Measurements from ENCODE around the gene CRACDL. TPM values are rescaled to one million over a fixed set of nuclear protein-coding genes. Genes with fewer than 3 reads are reported as not detected.

The CRACDL gene
- total RNA-seq, 4 donors from 2014 or later = 0.94 to 5.8 (median 1.8) TPM

GRCh38 chr2:98782570-98782969, 153.5 kb downstream of the CRACDL start:
- Histone ChIP-seq H3K27me3 (no peaks in the 10 kb centered on the region), H3K27ac (no peak overlapping the region), H3K9me3 (peaks cover 0 to 33% (median 0%) of the 10 kb centered on the region in 3 donors), H3K36me3 (no peaks in the 10 kb centered on the region), H3K4me3 (no peak overlapping the region), H3K4me1 (no peaks in the 10 kb centered on the region)
- TF ChIP-seq EP300 (IDR thresholded peaks at IDR 0.05) = no peak
- no peak for TF ChIP-seq POLR2AphosphoS5 (IDR thresholded peaks at IDR 0.05)
- TF ChIP-seq POLR2A (IDR thresholded peaks at IDR 0.05) = no peak
- TF ChIP-seq CTCF (IDR thresholded peaks at IDR 0.05) = no peak
- no peak for ATAC-seq

DNA sequence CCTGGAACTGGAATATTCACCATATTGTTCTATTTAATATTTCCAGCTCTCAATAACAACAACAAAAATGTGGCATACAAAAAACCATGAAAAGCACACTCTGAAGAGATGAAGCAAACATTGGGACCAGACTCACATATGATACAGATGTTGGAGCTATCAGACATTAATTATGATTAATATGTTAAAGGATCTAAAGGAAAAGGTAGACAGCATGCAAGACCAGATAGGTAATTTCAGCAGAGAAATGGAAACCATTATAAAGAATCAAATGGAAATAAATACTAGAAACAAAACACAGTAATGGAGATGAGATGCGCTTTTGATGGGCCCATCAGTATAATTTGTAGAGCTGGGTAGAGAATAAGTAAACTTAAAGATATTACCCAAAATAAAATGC, 154.2 kb downstream of the CRACDL start:
- H3K27ac ChIP-seq = no peak overlapping the region
- no peaks in the 10 kb centered on the region for H3K4me1 ChIP-seq
- no peaks in the 10 kb centered on the region for H3K36me3 ChIP-seq
- 100% methylated on average over 1 of the region's 1 CpG for WGBS, 2 donors (ENCODE audit: low coverage in 1 of 2)
- H3K9me3 ChIP-seq = peaks cover 0 to 36% (median 0%) of the 10 kb centered on the region in 3 donors
- no peak overlapping the region for H3K4me3 ChIP-seq
- no peaks in the 10 kb centered on the region for H3K27me3 ChIP-seq
- TF ChIP-seq CTCF (IDR thresholded peaks at IDR 0.05) (no peak), POLR2AphosphoS5 (IDR thresholded peaks at IDR 0.05) (no peak), EP300 (IDR thresholded peaks at IDR 0.05) (no peak), POLR2A (IDR thresholded peaks at IDR 0.05) (no peak)
- no peak for ATAC-seq

GRCh38 chr2:98778741-98779483, 157.1 kb downstream of the CRACDL start:
- Histone ChIP-seq H3K9me3 (peaks cover 0 to 31% (median 0%) of the 10 kb centered on the region in 3 donors), H3K4me3 (no peak overlapping the region), H3K36me3 (no peaks in the 10 kb centered on the region), H3K4me1 (no peaks in the 10 kb centered on the region), H3K27ac (no peak overlapping the region), H3K27me3 (no peaks in the 10 kb centered on the region)
- TF ChIP-seq EP300 (IDR thresholded peaks at IDR 0.05) = no peak
- TF ChIP-seq CTCF (IDR thresholded peaks at IDR 0.05) = no peak
- no peak for TF ChIP-seq POLR2A (IDR thresholded peaks at IDR 0.05)
- no peak for TF ChIP-seq POLR2AphosphoS5 (IDR thresholded peaks at IDR 0.05)
- WGBS, 2 donors (ENCODE audit: low coverage in 1 of 2) = 66 to 86% methylated on average over 5 to 6 of the region's 6 CpGs
- ATAC-seq = no peak

GRCh38 chr2:98778151-98778550, 157.9 kb downstream of the CRACDL start:
- WGBS, 2 donors (ENCODE audit: low coverage in 1 of 2) = 61 to 78% methylated on average over 4 of the region's 4 CpGs
- no peak for TF ChIP-seq CTCF (IDR thresholded peaks at IDR 0.05)
- no peak for TF ChIP-seq POLR2A (IDR thresholded peaks at IDR 0.05)
- TF ChIP-seq POLR2AphosphoS5 (IDR thresholded peaks at IDR 0.05) = no peak
- no peak for ATAC-seq
- Histone ChIP-seq H3K9me3 (peaks cover 0 to 31% (median 0%) of the 10 kb centered on the region in 3 donors), H3K4me3 (no peak overlapping the region), H3K27me3 (peaks cover 6% of the 10 kb centered on the region), H3K27ac (no peak overlapping the region), H3K4me1 (no peaks in the 10 kb centered on the region), H3K36me3 (no peaks in the 10 kb centered on the region)

DNA sequence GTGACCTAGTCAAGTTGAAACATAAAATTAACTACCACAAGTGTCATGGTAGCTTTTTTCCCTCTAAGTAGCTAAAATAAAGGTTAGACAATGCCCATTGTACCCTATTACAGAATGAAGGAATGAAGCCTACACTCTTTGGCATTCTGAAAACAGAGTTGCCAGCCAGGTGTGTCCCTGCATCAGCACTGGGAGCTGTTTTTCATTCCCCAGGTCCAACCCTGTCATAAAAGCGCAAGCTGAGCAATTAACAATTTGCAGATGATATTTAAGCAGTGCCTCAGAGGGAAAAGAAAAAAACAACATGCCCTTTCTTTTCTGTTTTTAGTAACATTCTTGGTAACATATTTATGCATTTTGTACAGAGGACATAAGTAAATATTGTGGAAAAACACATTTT, 158.3 kb downstream of the CRACDL start:
- WGBS, 2 donors (ENCODE audit: low coverage in 1 of 2) = 90 to 100% methylated on average over 1 of the region's 1 CpG
- TF ChIP-seq POLR2AphosphoS5 (IDR thresholded peaks at IDR 0.05) (no peak), EP300 (IDR thresholded peaks at IDR 0.05) (no peak), POLR2A (IDR thresholded peaks at IDR 0.05) (no peak), CTCF (IDR thresholded peaks at IDR 0.05) (no peak)
- ATAC-seq = no peak

More for the DNA sequence above, 158.3 kb downstream of the CRACDL start:
- H3K9me3 ChIP-seq = peaks cover 0 to 29% (median 0%) of the 10 kb centered on the region in 3 donors
- H3K4me3 ChIP-seq = no peak overlapping the region
- no peaks in the 10 kb centered on the region for H3K4me1 ChIP-seq
- peaks cover 6% of the 10 kb centered on the region for H3K27me3 ChIP-seq
- no peaks in the 10 kb centered on the region for H3K36me3 ChIP-seq
- no peak overlapping the region for H3K27ac ChIP-seq

Measured in gastroesophageal sphincter (tissue), 4 donors.